22Rv1 (cell line): ENCODE results near the gene TRIP11.

Experiments used
- ZFX ChIP-seq: fragments of 450-650 bp; IDR thresholded peaks from 2 replicates; pipeline ENCODE4 v1.6.1; 2017; ENCODE audit warnings: antibody characterized with exemption, borderline replicate concordance
- TF ChIP-seq, protein P1 (sequence below): fragments of 450-650 bp; IDR thresholded peaks from 2 replicates; pipeline ENCODE4 v1.5.1; 2017; ENCODE audit warnings: mild to moderate bottlenecking

DNA sequence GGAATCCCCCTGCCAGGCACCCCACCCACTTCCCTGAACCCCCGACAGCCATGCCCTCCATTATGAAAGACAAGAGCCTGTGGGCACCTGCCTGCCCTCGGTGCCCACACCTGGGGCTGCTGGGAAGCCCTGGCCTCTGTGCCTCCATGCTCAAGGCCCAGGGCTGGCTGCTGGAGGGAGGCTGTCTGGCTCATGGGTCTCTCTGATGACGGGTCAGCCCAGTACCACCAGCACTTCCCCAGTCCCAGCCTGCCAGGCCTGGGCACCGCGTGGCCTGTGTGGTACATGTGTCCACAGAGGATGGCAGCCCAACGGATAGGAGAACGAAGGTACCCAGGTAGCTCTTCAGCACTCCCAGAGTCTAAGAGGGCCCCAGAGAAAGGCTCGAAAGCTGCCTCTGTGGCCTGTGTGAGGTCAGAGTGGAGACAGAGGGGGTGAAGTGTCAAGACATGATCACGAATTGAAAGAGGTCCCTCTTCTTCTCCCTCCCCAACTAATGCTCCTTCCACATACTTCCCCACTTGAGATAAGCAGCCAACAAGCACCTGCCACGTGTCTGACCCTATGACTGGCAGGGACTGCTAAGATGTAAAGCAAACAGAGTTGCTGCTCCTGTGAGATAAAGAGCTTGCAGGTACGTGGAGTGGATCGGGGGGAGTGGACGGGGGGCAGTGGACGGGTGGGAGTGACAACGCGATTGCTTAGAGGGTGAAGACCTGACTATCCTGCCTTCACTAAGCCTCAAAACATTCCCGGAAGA lies 113.5 kb downstream of the TRIP11 start:
- TF ChIP-seq, protein P1, sequence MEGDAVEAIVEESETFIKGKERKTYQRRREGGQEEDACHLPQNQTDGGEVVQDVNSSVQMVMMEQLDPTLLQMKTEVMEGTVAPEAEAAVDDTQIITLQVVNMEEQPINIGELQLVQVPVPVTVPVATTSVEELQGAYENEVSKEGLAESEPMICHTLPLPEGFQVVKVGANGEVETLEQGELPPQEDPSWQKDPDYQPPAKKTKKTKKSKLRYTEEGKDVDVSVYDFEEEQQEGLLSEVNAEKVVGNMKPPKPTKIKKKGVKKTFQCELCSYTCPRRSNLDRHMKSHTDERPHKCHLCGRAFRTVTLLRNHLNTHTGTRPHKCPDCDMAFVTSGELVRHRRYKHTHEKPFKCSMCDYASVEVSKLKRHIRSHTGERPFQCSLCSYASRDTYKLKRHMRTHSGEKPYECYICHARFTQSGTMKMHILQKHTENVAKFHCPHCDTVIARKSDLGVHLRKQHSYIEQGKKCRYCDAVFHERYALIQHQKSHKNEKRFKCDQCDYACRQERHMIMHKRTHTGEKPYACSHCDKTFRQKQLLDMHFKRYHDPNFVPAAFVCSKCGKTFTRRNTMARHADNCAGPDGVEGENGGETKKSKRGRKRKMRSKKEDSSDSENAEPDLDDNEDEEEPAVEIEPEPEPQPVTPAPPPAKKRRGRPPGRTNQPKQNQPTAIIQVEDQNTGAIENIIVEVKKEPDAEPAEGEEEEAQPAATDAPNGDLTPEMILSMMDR, result no peak
- TF ChIP-seq ZFX, result no peak
